Testis (tissue), 2 donors: Measurements from ENCODE around the gene AUTS2.

Source experiments
- POLR2A ChIP-seq: fragments of 450-650 bp; IDR thresholded peaks from one replicate; pipeline ENCODE4 v1.6.1; 2017; ENCODE audit warnings: antibody characterized with exemption, mild to moderate bottlenecking, moderate library complexity
- TF ChIP-seq, protein P1 (sequence below), 3 experiments: fragments of 450-650 bp in 2 of 3; fragments of 200-600 bp in 1 of 3; sonication (generic) in 1 of 3; IDR thresholded peaks; one replicate each; pipeline ENCODE4 v1.5.1; 2016 to 2019; ENCODE audit warnings: antibody characterized with exemption in 3 of 3, mild to moderate bottlenecking in 2 of 3, moderate library complexity in 1 of 3

DNA sequence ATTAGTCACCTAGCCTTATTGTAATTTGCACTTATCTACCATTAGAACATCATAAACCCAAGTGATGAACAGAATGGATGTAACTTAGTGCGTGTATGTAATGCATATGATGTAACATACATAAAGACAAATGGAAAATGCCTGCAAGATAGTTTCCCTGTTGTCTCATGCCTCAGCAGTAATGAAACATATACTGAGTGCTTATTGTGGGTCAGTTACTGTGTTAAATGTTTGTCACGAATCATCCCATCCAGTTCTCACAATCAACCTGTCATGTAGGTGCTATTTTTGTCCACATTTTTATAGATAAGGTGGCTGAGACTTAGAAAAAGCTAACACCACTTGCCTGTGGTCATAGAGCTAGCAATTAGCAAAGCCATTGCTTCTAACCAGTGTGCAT lies 350.8 kb downstream of the AUTS2 start:
- TF ChIP-seq, protein P1, sequence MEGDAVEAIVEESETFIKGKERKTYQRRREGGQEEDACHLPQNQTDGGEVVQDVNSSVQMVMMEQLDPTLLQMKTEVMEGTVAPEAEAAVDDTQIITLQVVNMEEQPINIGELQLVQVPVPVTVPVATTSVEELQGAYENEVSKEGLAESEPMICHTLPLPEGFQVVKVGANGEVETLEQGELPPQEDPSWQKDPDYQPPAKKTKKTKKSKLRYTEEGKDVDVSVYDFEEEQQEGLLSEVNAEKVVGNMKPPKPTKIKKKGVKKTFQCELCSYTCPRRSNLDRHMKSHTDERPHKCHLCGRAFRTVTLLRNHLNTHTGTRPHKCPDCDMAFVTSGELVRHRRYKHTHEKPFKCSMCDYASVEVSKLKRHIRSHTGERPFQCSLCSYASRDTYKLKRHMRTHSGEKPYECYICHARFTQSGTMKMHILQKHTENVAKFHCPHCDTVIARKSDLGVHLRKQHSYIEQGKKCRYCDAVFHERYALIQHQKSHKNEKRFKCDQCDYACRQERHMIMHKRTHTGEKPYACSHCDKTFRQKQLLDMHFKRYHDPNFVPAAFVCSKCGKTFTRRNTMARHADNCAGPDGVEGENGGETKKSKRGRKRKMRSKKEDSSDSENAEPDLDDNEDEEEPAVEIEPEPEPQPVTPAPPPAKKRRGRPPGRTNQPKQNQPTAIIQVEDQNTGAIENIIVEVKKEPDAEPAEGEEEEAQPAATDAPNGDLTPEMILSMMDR (IDR thresholded peaks at IDR 0.05): no peak
- TF ChIP-seq POLR2A: no peak
